Suprapubic skin (tissue), 4 donors: Measurements from ENCODE around the gene C1orf21. TPM values are rescaled to one million over a fixed set of nuclear protein-coding genes. Genes with fewer than 3 reads are reported as not detected.

Source experiments
- DNase-seq, 2 donors: peaks; one replicate each; pipeline ENCODE4 v3.0.0-alpha.2; 2019; ENCODE audit warnings: low spot score in 2 of 2
- H3K27ac ChIP-seq: fragments of 200-600 bp; sonication (generic); one replicate; pipeline ENCODE4 v1.5.1; 2019
- H3K27me3 ChIP-seq: fragments of 200-600 bp; sonication (generic); one replicate; pipeline ENCODE4 v1.5.1; 2019
- H3K36me3 ChIP-seq: fragments of 200-600 bp; sonication (generic); one replicate; pipeline ENCODE4 v1.5.1; 2019
- H3K4me1 ChIP-seq: fragments of 200-600 bp; sonication (generic); one replicate; pipeline ENCODE4 v1.5.1; 2019
- H3K4me3 ChIP-seq: fragments of 200-600 bp; sonication (generic); one replicate; pipeline ENCODE4 v1.5.1; 2019; ENCODE audit warnings: mild to moderate bottlenecking
- H3K9me3 ChIP-seq: fragments of 200-600 bp; sonication (generic); one replicate; pipeline ENCODE4 v1.5.1; 2019
- EP300 ChIP-seq: sonication (generic); formaldehyde crosslinking; IDR thresholded peaks from one replicate; pipeline ENCODE4 v1.6.1; 2017; ENCODE audit warnings: antibody characterized with exemption
- POLR2A ChIP-seq, 2 donors: fragments of 450-650 bp; IDR thresholded peaks; one replicate each; pipeline ENCODE4 v1.6.1; 2017; ENCODE audit warnings: antibody characterized with exemption in 2 of 2, mild to moderate bottlenecking in 2 of 2, moderate library complexity in 2 of 2
- POLR2AphosphoS5 ChIP-seq, 3 donors: sonication (generic); formaldehyde crosslinking; IDR thresholded peaks; one replicate each; pipeline ENCODE4 v1.6.1; 2017; ENCODE audit warnings: antibody characterized with exemption in 3 of 3
- WGBS: methylation state at CpG from one replicate; pipeline ENCODE4 v1.1.5; 2018; 5-methylcytosine and 5-hydroxymethylcytosine counted together
- total RNA-seq, 4 donors: library from RNA; depleted of rRNA; stranded (reverse); fragments of >200 nt; gene quantifications; one replicate each; pipeline ENCODE4 v1.1.0, GENCODE V29; 2016
- TF ChIP-seq, protein P1 (sequence below), 2 donors: fragments of 200-600 bp in 1 of 2; fragments of 450-650 bp in 1 of 2; sonication (generic) in 1 of 2; IDR thresholded peaks; one replicate each; pipeline ENCODE4 v1.5.1; 2016 to 2019; ENCODE audit warnings: antibody characterized with exemption in 2 of 2, mild to moderate bottlenecking in 1 of 2, moderate library complexity in 1 of 2

Gene C1orf21
- total RNA-seq, 4 donors from 2014 or later: 73.0 to 95.7 (median 79.2) TPM

DNA sequence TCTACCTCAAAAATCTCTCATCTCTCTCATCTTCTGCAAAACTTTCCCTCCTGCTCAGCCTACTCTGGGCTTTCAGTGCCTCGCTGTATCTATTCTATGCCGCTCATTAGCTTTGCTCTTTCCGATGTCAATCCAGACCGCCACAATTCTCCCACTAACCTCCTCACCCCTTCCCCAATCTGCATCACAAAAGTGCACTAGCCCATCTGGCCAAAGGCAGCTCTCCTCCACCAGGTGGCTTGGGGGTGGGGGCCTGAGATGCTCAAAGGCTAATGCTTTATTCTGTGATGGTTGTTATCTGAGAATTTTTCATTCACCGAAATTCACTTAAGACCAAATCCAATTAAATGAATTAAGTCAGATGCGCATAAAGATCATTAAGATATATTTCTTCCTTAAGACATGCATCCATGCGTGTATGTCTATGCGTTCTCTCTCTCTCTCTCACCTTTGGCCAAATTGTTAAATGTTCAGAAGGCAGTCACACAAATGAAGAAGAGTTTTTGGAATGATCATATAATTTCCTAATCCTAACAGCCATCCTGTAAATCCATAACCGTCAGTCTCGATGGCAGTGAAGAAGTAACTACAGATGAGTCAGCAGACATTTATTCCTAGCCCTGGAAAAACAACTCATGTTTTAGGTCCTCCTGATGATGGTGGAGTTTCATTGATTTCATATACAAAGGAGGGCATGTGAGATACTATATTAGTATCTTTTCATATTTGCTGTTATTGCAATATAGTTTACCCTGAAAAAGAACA lies 111.3 kb downstream of the C1orf21 start:
- H3K4me3 ChIP-seq: no peak overlapping the region
- no peak overlapping the region for H3K27ac ChIP-seq

DNA sequence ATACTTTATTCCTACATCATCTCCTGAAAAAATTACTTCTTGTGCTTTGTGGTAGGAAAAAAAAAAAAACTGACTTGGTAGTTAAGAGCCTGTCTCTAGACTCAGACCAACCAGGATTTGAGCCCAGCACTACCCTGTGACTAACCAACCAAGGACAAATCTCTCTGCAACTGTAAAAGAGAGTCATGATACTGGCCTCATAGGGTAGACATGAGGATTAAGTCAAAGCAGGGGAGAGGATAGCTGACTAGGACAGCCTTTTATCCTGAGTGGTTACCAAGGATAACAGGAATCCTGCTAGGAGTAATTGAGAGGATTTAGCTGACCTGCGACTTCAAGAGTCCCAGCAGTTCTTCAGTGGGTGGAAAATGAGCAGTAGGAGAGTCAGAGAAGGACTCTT lies 112.8 kb downstream of the C1orf21 start:
- Histone ChIP-seq H3K27me3 (no peaks in the 10 kb centered on the region), H3K27ac (no peak overlapping the region), H3K9me3 (no peaks in the 10 kb centered on the region), H3K4me3 (no peak overlapping the region), H3K36me3 (no peaks in the 10 kb centered on the region), H3K4me1 (peaks cover 18% of the 10 kb centered on the region)
- TF ChIP-seq POLR2A (IDR thresholded peaks at IDR 0.05): no peak
- no peak for TF ChIP-seq POLR2AphosphoS5 (IDR thresholded peaks at IDR 0.05)
- no peak for TF ChIP-seq EP300
- TF ChIP-seq, protein P1, sequence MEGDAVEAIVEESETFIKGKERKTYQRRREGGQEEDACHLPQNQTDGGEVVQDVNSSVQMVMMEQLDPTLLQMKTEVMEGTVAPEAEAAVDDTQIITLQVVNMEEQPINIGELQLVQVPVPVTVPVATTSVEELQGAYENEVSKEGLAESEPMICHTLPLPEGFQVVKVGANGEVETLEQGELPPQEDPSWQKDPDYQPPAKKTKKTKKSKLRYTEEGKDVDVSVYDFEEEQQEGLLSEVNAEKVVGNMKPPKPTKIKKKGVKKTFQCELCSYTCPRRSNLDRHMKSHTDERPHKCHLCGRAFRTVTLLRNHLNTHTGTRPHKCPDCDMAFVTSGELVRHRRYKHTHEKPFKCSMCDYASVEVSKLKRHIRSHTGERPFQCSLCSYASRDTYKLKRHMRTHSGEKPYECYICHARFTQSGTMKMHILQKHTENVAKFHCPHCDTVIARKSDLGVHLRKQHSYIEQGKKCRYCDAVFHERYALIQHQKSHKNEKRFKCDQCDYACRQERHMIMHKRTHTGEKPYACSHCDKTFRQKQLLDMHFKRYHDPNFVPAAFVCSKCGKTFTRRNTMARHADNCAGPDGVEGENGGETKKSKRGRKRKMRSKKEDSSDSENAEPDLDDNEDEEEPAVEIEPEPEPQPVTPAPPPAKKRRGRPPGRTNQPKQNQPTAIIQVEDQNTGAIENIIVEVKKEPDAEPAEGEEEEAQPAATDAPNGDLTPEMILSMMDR (IDR thresholded peaks at IDR 0.05): no peak
- no peak for DNase-seq
- 87% methylated on average over 1 of the region's 1 CpG for WGBS

More for the DNA sequence above, 111.3 kb downstream of the C1orf21 start:
- no peaks in the 10 kb centered on the region for H3K9me3 ChIP-seq
- no peak for DNase-seq
- no peaks in the 10 kb centered on the region for H3K27me3 ChIP-seq
- peaks cover 16% of the 10 kb centered on the region for H3K4me1 ChIP-seq
- TF ChIP-seq, protein P1 (IDR thresholded peaks at IDR 0.05): no peak
- TF ChIP-seq EP300 (no peak), POLR2AphosphoS5 (IDR thresholded peaks at IDR 0.05) (no peak), POLR2A (IDR thresholded peaks at IDR 0.05) (no peak)
- no peaks in the 10 kb centered on the region for H3K36me3 ChIP-seq
- 93% methylated on average over 10 of the region's 10 CpGs for WGBS

DNA sequence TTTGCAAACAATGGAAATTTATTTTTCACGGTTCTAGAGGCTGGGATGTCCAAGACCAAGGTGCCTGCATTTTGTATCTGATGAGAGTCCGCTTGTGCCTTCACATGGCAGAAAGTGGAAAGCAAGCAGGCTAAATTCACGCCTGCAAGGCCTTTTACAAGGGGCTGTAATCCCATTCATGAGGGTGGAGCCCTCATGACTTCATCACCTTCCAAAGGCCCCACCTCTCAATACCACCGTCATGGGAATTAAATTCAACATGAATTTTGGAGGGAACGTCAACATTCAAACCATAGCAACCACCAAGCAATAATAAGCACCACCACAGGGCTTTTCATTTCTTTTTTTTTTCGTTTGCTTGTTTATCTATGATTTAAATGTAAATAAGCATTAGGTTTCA lies 115.3 kb downstream of the C1orf21 start:
- H3K27ac ChIP-seq: no peak overlapping the region
- H3K27me3 ChIP-seq: no peaks in the 10 kb centered on the region
- 82% methylated on average over 6 of the region's 6 CpGs for WGBS
- H3K9me3 ChIP-seq: no peaks in the 10 kb centered on the region
- TF ChIP-seq POLR2A (IDR thresholded peaks at IDR 0.05): no peak
- TF ChIP-seq POLR2AphosphoS5 (IDR thresholded peaks at IDR 0.05): no peak
- TF ChIP-seq, protein P1 (IDR thresholded peaks at IDR 0.05): no peak
- no peak for TF ChIP-seq EP300
- DNase-seq: no peak
- H3K36me3 ChIP-seq: no peaks in the 10 kb centered on the region
- no peak overlapping the region for H3K4me3 ChIP-seq
- H3K4me1 ChIP-seq: peaks cover 23% of the 10 kb centered on the region

DNA sequence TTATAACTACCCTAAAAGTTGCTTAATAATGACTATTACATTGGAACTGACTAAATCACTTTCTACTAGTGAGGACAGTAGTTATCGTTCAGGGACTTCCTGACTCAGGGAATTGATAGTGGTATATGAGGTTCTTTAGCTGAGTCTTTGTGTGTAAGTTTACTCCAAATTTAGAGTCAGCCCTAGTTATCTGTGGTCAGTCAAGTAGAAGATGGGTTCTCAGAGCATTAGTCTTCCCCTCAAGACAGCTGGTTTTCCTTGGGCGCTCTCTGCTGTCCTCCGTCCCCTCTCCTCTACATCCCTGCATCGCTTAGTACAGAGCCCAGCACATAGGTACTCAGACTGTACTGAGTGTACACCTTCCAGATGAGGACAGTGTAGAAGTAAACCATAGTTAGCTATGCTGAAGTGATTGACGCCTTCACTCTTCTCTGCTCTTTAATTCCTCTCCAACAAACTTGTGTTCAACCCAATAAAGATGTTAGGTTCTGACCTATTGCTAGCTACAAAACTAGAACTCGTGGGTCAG lies 116.5 kb downstream of the C1orf21 start:
- peaks cover 28% of the 10 kb centered on the region for H3K4me1 ChIP-seq
- no peak overlapping the region for H3K4me3 ChIP-seq
- no peaks in the 10 kb centered on the region for H3K36me3 ChIP-seq
- no peak overlapping the region for H3K27ac ChIP-seq
- no peaks in the 10 kb centered on the region for H3K9me3 ChIP-seq
- H3K27me3 ChIP-seq: no peaks in the 10 kb centered on the region
- TF ChIP-seq, protein P1 (IDR thresholded peaks at IDR 0.05): no peak
- TF ChIP-seq POLR2A (IDR thresholded peaks at IDR 0.05) (no peak), EP300 (no peak), POLR2AphosphoS5 (IDR thresholded peaks at IDR 0.05) (no peak)
- 88% methylated on average over 6 of the region's 6 CpGs for WGBS
- DNase-seq: no peak

DNA sequence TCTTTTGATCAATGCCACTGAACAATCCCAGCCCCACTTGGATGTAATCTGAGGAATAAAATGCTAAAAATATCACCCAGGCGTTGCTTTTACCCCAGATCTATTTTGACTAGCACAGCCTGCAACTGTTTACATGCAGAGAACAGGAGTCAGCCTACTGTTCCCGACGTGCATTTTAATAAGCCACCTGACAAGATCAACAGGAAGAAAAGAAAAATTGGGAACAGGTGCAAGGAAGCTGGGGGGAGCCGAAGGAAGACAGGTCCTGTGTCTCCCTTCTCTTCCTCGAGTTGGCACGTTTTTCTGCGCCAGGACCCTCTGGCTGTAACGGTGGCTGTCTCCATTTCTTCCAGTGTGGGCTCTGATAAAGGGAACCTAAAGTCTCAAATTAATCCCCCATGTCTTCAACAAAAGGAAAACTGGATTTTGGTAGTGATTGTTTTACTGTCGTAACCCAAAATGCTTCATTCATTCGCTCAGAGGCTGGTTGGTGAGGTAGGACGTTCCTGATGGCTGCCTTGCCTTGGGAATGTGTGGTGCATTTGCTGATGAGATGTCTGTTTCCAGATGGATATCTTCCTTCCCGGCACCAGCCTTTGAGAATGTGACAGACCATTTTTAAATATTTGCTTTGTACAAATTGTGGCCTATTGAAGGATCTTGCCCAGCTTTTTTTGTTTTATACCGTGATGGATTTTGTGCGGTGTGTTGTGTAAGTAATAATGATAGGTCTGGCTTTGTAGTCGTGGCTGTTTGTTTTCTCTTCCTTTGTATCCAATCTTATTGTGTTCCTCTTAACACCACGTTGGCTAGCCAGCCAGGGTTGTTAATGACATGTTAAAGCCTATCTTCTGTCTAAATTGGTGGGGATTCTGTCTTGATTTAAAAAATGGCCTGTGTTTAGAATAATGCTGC lies 117.5 kb downstream of the C1orf21 start:
- DNase-seq: no peak
- H3K9me3 ChIP-seq: no peaks in the 10 kb centered on the region
- H3K27ac ChIP-seq: no peak overlapping the region
- peaks cover 36% of the 10 kb centered on the region for H3K4me1 ChIP-seq
- 55% methylated on average over 16 of the region's 16 CpGs for WGBS
- no peaks in the 10 kb centered on the region for H3K36me3 ChIP-seq
- TF ChIP-seq, protein P1 (IDR thresholded peaks at IDR 0.05): no peak
- no peak for TF ChIP-seq EP300
- TF ChIP-seq POLR2A (IDR thresholded peaks at IDR 0.05): no peak
- TF ChIP-seq POLR2AphosphoS5 (IDR thresholded peaks at IDR 0.05): no peak
- no peaks in the 10 kb centered on the region for H3K27me3 ChIP-seq
- no peak overlapping the region for H3K4me3 ChIP-seq
